OCI-LY3 (cell line): Measurements from ENCODE around the gene ZNHIT6.

Experiments
- H2AFZ ChIP-seq: fragments of 200-600, 300-600 bp; shearing (Covaris generic); 2 replicates; pipeline ENCODE4 v1.6.0; 2014; ENCODE audit warnings: antibody characterized with exemption, low read depth, low read length
- H3K27ac ChIP-seq: fragments of 200-600, 300-600 bp; sonication (generic); 2 replicates; pipeline ENCODE4 v1.5.1; 2014; ENCODE audit warnings: mild to moderate bottlenecking, low read length, moderate library complexity, mixed read lengths
- H3K27me3 ChIP-seq: fragments of 200-600, 300-600 bp; sonication (generic); 2 replicates; pipeline ENCODE4 v1.6.1; 2014; ENCODE audit warnings: low read depth, low read length, mixed read lengths
- H3K36me3 ChIP-seq: fragments of 200-600, 300-600 bp; sonication (generic); replicated peaks from 2 replicates; pipeline ENCODE3; 2014; ENCODE audit warnings: low read depth, low read length, mixed read lengths
- H3K4me1 ChIP-seq: fragments of 300-600, 200-600 bp; sonication (generic); 2 replicates; pipeline ENCODE4 v1.6.1; 2014; ENCODE audit warnings: low read length, mixed read lengths
- H3K4me2 ChIP-seq: fragments of 200-600, 300-600 bp; sonication (generic); 2 replicates; pipeline ENCODE4 v1.6.1; 2014; ENCODE audit warnings: low read length, mixed read lengths
- H3K4me3 ChIP-seq: fragments of 300-600, 200-600 bp; sonication (generic); 2 replicates; pipeline ENCODE4 v1.5.1; 2014; ENCODE audit warnings: antibody characterized with exemption, mild to moderate bottlenecking, low read length, moderate library complexity
- H3K79me2 ChIP-seq: fragments of 300-600, 200-600 bp; shearing (Covaris generic); 2 replicates; pipeline ENCODE4 v1.6.1; 2014; ENCODE audit warnings: mild to moderate bottlenecking, low read length, mixed read lengths
- H3K9ac ChIP-seq: fragments of 300-600, 200-600 bp; shearing (Covaris generic); 2 replicates; pipeline ENCODE4 v1.6.0; 2014; ENCODE audit warnings: mild to moderate bottlenecking, low read length, moderate library complexity
- H3K9me3 ChIP-seq: fragments of 200-600, 300-600 bp; shearing (Covaris generic); 2 replicates; pipeline ENCODE4 v1.6.1; 2014; ENCODE audit warnings: low read length, mixed read lengths; ENCODE audit not compliant: insufficient read depth
- H4K20me1 ChIP-seq: fragments of 200-600, 300-600 bp; sonication (generic); 2 replicates; pipeline ENCODE4 v1.6.1; 2016; ENCODE audit warnings: low read length, mixed read lengths; ENCODE audit not compliant: insufficient read depth
- EZH2phosphoT487 ChIP-seq: fragments of 200-600 bp; shearing (Covaris generic); IDR thresholded peaks from 2 replicates; pipeline ENCODE4 v1.6.1; 2018; ENCODE audit warnings: antibody characterized with exemption, mixed run types, low read depth
- TF ChIP-seq, protein P1 (sequence below): fragments of 200-600, 300-600 bp; sonication (generic); IDR thresholded peaks from 2 replicates; pipeline ENCODE4 v1.5.1; 2014; ENCODE audit warnings: antibody characterized with exemption, low read length, low read depth

ZNHIT6 gene

DNA sequence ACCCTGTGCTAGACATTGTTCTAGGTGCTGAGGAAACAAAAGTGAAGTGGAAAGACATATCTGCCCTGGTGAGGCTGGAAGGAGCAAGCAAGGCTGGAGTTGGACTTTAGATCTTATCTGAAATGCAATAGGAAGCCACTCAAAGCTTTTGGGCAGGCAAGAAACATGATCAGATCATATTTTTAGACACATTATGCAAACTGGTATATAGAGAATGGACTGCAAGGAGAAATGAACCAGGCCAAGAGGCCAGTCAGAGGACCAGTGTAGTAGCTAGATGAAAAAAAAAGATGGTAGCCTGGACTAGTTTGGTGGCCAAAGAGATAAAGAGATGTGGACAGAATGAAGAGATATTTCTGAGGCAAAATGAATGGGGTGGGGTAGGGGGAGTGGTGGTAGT, 81.4 kb downstream of the ZNHIT6 start:
- no peak overlapping the region for H2AFZ ChIP-seq
- H3K27me3 ChIP-seq = no peaks in the 10 kb centered on the region
- H3K27ac ChIP-seq = no peak overlapping the region
- H3K9me3 ChIP-seq = no peaks in the 10 kb centered on the region
- no peak overlapping the region for H3K4me3 ChIP-seq
- no peak overlapping the region for H3K4me2 ChIP-seq
- no peak for TF ChIP-seq EZH2phosphoT487
- TF ChIP-seq, protein P1, sequence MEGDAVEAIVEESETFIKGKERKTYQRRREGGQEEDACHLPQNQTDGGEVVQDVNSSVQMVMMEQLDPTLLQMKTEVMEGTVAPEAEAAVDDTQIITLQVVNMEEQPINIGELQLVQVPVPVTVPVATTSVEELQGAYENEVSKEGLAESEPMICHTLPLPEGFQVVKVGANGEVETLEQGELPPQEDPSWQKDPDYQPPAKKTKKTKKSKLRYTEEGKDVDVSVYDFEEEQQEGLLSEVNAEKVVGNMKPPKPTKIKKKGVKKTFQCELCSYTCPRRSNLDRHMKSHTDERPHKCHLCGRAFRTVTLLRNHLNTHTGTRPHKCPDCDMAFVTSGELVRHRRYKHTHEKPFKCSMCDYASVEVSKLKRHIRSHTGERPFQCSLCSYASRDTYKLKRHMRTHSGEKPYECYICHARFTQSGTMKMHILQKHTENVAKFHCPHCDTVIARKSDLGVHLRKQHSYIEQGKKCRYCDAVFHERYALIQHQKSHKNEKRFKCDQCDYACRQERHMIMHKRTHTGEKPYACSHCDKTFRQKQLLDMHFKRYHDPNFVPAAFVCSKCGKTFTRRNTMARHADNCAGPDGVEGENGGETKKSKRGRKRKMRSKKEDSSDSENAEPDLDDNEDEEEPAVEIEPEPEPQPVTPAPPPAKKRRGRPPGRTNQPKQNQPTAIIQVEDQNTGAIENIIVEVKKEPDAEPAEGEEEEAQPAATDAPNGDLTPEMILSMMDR = no peak
- H3K79me2 ChIP-seq = no peaks in the 10 kb centered on the region
- no peaks in the 10 kb centered on the region for H4K20me1 ChIP-seq
- no peak overlapping the region for H3K9ac ChIP-seq
- H3K36me3 ChIP-seq = peaks cover 19% of the 10 kb centered on the region
- no peaks in the 10 kb centered on the region for H3K4me1 ChIP-seq

DNA sequence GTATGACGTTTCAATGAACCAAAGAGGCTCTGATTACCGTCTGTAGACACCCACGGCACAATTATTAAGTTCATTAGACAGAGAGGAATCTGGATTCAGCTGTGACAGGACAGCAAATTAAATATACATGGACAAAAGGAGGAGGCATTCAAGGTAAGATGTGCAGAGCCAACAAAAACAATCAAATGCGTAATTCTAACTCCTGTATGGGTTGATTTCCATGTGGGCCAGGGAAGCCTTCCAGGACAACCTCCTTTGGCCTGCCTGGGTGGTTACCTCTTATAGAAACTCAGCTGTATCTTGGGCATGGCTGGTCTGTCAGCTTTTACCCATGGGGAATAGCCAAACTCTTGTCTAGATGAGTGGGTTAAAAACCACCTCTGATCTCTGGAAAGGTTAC, 83.9 kb downstream of the ZNHIT6 start:
- H3K27me3 ChIP-seq = no peaks in the 10 kb centered on the region
- no peaks in the 10 kb centered on the region for H4K20me1 ChIP-seq
- H3K4me1 ChIP-seq = no peaks in the 10 kb centered on the region
- H3K4me3 ChIP-seq = no peak overlapping the region
- no peaks in the 10 kb centered on the region for H3K9me3 ChIP-seq
- H3K79me2 ChIP-seq = no peaks in the 10 kb centered on the region
- H2AFZ ChIP-seq = no peak overlapping the region
- H3K36me3 ChIP-seq = peaks cover 29% of the 10 kb centered on the region
- no peak overlapping the region for H3K4me2 ChIP-seq
- TF ChIP-seq EZH2phosphoT487 = no peak
- TF ChIP-seq, protein P1 = no peak
- no peak overlapping the region for H3K27ac ChIP-seq
- H3K9ac ChIP-seq = no peak overlapping the region

DNA sequence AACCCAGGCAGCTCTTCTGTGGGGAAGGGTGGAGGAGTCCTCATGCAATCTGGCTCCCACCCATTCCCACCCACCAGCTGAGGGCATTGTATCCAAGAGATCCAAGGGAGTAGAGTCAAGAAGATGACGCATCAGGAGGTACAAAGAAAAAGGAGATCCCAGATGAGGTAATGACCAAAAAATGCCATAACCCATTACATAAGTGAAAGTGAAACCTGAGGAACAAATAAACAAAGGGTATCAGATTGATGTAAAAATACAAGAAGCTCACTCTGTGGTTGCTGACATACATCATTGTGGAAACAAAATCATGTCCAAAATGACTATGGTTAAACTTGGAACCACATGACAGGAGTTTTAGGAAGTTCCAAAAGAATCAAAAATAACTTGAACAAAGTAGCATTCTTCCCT, 85.2 kb downstream of the ZNHIT6 start:
- Histone ChIP-seq H3K27ac (no peak overlapping the region), H3K36me3 (peaks cover 29% of the 10 kb centered on the region), H4K20me1 (no peaks in the 10 kb centered on the region), H3K4me1 (peaks cover under 1% of the 10 kb centered on the region), H2AFZ (no peak overlapping the region), H3K4me2 (no peak overlapping the region), H3K4me3 (no peak overlapping the region), H3K79me2 (no peaks in the 10 kb centered on the region), H3K9me3 (no peaks in the 10 kb centered on the region), H3K9ac (no peak overlapping the region), H3K27me3 (no peaks in the 10 kb centered on the region)
- TF ChIP-seq, protein P1 = no peak
- TF ChIP-seq EZH2phosphoT487 = no peak

DNA sequence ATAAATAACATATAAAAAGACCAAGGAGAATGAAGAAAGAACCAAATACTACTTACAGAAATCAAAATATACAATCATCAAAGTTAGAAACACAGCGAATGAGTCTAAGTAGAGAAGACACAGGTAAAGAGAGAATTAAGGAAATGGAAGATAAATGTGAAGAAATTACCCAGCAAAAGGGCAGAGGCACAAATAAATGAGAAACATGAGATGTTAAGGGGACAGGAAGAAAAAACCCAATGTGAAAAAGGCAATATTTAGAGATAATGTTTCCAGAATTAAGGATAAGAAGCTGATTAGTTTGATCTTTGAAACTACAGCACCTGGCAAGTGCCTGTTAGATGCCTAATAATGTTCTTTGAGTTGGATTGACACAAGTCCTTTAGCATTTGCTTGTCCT, 86.8 kb downstream of the ZNHIT6 start:
- peaks cover 29% of the 10 kb centered on the region for H3K36me3 ChIP-seq
- H2AFZ ChIP-seq = no peak overlapping the region
- H3K4me3 ChIP-seq = no peak overlapping the region
- H3K4me2 ChIP-seq = no peak overlapping the region
- H4K20me1 ChIP-seq = peaks cover 3% of the 10 kb centered on the region; the same call in 1 of the 2 replicates
- TF ChIP-seq, protein P1 = no peak
- TF ChIP-seq EZH2phosphoT487 = no peak
- H3K9ac ChIP-seq = no peak overlapping the region
- H3K4me1 ChIP-seq = peaks cover 10% of the 10 kb centered on the region
- H3K9me3 ChIP-seq = no peaks in the 10 kb centered on the region
- H3K27ac ChIP-seq = no peak overlapping the region
- H3K27me3 ChIP-seq = no peaks in the 10 kb centered on the region
- no peaks in the 10 kb centered on the region for H3K79me2 ChIP-seq
